ENCODE measurements around the gene CFAP90.

CFAP90 gene, protein sequence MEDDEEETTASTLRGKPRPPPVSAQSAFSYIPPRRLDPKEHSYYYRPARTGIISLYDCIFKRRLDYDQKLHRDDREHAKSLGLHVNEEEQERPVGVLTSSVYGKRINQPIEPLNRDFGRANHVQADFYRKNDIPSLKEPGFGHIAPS

DNA sequence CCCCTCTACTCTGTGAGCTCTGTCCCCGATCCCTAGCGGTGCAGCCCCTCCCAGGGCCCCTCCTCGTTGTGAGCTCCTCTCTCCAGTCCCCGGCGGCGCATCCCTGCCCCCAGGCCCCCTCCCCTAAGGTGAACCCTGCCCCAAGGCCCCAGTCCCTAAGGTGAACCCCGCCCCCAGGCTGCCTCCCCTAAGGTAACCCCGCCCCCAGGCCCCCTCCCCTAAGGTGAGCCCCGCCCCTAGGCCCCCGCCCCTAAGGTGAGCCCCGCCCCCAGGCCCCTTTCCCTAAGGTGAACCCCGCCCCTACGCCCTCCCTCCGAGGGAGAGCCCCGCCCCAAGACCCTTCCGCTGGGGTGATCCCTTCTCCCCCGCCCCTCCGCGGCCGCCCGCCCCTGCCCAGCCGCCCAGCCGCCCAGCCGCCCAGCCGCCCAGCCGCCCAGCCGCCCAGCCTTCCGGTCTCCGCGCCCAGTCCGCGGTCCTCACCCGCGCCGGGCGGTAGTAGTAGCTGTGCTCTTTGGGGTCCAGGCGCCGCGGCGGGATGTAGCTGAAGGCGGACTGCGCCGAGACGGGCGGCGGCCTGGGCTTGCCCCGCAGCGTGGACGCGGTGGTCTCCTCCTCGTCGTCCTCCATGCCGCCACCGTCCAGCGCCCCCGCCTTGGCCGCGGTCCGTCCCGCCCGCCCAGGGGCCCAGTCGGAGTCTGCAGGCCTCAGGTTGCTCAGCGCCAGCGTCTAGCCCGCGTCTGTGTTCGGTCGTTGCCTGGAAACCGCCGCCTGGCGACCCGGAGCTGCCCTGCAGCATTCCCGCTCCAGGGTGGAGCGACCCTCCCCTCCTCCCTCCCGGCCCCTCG, at the start of gene CFAP90:
Gene CFAP90 (minus strand): TSS at position 739 of the 845 bp plus-strand sequence. CDS start 112 bp downstream, at position 627.
- DNase-seq, result peak; percentile 9 to 11

DNA sequence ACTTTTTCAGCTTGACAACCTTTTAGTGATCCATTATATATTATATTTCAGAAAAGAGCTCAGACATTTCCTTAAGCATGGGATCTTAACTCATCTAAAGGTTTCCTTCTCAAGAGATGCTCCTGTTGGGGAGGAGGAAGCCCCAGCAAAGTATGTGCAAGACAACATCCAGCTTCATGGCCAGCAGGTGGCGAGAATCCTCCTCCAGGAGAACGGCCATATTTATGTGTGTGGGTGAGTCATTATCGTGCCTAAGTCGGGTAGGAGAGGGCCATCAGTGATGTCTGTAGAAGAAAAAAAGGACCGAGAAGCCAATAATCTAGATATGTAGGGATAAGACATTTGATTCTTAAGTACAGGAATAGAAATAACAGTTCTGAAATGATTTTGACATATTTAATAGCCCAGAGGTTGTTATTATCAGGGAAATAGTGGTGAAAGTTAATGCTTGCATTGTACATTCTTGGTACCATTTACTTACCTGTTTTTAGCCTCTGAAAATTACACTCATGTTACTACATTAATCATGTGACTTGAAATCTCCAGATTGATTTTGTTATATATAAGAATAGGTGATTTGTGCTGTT, 46.2 kb upstream of the CFAP90 start:
- DNase-seq, result peak in 1 of 2 experiments; percentile 15

DNA sequence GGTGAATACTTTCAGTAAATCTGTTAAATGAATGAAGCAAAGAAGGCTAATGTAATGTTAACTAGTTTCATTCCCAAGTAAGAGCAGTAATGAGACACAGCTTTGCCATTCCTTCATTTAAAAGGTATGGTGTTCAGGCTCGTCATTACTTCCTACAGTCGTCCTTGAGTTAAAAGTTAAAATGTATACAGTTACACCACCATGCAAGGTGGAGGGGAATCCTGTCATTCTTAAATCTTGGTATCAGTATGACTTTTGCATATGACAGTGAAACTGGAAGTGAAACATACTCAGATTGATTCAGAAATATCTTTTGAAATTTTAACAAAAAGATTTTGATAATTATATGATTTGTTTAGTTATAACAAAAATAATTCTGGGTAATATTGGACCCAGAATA, 43.9 kb upstream of the CFAP90 start:
- no peak for DNase-seq

DNA sequence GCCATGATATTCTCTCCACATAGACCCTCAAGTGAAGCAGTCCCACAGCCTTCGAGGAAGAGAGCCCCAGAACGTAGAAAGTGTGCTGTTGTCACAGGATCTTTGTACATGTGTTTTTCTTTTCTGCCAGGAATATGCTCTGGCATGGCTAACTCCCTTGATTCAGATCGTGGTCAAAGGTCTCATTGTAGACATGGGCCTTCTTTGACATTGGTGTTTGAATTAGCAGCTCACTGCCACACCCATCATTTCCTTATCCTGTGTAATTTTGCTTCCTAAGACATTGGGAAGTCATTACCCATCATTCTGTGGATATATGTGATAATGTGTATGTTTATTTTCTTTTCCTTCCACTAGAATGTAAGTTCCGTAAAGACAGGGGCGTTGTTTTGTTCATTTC, 43.5 kb upstream of the CFAP90 start:
- DNase-seq, result no peak

DNA sequence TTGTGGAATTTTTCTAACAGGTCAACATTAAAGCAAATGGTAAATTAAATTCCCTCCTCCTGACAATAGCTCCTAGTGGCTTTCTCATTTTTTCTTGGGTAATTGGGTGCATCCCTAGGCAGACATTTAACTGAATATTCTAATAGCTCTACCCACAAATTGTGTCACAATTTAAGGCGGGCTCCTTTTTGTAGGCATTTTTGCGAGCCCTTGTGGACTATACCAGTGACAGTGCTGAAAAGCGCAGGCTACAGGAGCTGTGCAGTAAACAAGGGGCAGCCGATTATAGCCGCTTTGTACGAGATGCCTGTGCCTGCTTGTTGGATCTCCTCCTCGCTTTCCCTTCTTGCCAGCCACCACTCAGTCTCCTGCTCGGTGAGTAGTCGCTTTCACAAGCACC, 38.0 kb upstream of the CFAP90 start:
- DNase-seq, result no peak

DNA sequence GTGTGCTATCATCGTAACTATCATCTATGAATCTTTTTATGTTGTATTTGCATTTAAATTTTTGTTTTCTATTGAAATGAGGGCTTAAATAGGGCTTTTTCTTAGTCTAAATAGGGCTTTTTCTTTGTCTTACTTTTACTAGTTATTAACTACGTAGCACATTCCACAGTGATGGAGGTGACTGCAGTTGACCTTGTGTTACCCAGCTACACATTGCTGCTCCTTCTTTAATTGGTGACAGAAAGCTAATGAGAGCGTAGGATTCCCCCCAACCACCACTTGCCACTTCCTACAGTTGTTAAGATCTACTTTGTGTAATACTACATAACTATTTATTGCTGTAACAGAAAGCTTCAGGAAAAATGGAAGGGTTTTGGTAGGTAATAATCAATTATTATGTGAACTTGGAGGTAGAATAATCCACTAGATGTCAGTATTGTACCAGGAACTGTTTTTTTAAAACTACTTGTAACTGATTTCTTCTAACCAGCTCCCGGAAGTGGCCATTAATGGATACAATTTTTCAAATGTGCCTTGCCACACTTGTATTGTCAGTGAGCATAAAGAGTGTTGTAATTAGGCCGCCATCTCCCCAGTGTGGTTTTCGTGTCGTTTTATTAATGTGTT, 36.0 kb upstream of the CFAP90 start:
- no peak for DNase-seq

DNA sequence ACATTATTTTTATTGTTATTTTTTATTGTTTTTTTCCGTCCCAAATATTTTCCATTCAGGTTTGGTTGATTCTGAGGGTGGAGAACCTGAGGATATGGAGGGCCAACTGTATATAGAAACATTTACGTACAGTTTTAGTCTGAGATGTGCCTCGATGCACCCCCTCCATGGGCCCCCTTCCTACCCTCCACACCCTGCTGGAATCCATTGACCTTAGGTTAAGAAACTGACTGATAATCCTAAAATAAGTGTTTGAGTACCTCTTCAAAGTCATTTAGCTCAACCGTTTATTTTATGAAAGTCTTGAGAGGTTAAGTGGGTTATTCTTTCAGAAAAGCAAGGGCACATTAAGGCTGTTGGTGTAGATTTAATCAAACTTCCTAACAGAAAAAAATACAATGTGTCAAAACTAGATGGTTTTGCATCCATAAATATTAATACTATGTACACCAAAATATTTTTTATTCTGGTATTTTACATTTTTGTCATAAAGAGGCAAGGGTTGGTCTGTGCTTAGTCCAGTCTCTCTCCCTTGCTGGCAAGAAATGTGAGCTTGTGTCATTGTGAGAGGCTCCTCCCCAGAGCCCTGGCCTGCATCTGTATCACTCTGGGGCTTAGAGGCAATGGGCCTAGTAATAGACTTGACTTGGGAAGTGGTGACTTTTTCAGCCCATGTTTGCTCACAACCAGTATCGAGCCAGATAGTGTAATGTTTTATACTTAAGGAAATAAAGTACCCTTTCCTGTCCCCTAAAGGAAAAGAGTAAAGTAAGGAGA, 33.7 kb upstream of the CFAP90 start:
- no peak for DNase-seq

DNA sequence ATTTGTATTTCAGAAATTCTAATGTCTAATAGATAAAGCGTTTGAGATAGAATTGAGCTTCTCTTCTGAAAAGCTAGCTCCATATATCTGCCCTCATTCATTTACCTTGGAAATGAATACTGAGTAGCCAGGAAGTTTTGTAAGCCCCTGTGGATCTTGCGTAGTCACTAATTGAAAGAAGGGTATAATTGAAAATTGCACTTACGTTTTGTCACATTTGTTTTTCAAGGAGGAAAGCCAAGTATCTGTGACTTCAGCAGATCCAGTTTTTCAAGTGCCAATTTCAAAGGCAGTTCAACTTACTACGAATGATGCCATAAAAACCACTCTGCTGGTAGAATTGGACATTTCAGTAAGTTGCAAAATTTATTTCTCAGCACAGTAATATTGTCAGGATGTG, 32.0 kb upstream of the CFAP90 start:
- no peak for DNase-seq

DNA sequence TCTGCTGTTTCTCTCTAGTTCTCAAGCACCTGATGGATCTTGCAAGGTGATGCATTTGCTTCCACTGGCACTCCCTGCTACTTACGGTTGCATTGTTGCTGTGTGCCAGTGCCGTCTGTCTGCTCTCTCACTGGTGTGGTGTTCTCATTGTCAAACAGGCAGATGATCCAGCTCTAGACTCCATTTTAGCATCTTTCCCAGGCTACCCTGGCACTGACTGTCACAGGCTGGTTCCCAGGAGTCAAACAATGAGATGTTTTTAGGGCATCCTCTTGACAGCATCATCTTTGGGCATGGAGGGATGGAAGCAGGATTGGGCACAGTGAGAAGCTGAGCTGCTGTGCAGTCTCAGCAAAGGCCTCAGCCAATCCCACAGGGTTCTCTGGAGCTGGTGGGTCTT, 30.9 kb upstream of the CFAP90 start:
- DNase-seq, result no peak

DNA sequence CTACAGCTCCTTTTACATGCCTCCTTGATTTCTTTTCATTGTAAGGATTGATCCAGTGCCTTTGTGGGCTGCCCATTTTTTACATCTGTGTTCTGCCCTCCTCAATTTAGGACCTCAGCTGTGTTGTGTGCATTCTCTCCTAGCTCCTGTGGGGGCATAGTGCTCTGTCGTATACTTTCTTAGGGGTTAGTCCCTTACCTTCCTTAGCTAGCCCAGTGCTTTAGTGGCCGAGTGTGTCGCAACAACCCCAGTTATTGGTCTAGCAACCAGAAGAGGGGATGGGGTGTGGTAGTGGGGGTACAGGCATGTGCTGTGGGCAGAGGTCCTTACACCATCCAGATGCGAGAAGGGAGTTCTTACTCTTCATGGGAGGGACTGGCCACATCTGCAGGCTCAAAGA, 30.2 kb upstream of the CFAP90 start:
- DNase-seq, result no peak

DNA sequence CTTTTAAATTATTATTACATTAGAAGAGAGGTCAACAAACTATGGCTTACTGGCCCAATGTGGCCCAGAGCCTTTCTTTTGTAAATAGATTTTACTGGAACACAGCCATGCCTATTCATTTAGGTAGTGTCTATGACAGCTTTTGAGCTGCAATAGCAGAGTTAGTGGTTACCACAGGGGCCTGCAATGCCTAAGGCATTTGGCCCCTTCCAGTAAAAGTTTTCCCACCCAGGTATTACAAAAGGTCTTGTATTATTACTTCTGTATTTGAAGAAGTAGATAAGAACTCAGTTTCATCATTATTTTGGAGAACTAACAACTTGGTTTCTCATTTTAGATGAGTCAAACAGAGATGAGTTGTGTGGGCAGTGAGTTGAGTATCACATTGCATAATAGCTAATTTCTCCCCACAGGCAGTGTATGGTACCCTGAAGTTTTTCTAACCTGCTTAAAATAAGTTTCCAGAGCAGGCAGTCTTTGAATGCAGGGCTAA, 27.5 kb upstream of the CFAP90 start:
- no peak for DNase-seq

DNA sequence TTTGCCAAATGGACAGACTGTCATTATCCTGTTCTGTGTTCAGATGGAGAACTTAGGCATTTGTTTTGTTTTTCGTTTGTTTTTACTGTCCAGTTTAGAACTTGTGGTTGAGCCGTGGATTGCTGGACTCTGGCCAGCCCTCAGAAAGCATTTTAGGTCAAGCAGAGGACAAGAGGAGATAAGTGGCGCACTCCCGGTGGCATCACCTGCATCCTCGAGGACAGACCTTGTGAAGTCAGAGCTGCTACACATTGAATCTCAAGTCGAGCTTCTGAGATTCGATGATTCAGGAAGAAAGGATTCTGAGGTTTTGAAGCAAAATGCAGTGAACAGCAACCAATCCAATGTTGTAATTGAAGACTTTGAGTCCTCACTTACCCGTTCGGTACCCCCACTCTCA, 26.9 kb upstream of the CFAP90 start:
- no peak for DNase-seq

DNA sequence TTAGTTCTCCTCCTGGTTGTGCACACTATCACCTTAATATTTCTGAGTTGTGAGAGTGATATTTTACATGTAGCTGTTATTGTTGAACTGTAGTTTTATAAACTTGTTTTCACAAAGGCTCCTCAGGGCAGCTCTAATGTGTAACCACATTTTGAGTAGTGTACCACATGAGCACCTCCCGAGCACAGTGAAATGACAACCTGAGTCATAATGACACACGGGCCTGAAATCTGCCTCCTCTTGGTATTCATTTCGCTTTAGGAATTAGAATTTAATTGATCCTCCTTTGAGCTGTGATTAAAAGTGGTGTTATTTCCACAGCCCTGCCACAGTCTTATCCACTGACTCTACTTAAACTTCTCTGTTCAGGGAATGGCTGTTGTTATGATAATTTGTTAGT, 25.9 kb upstream of the CFAP90 start:
- DNase-seq, result no peak

DNA sequence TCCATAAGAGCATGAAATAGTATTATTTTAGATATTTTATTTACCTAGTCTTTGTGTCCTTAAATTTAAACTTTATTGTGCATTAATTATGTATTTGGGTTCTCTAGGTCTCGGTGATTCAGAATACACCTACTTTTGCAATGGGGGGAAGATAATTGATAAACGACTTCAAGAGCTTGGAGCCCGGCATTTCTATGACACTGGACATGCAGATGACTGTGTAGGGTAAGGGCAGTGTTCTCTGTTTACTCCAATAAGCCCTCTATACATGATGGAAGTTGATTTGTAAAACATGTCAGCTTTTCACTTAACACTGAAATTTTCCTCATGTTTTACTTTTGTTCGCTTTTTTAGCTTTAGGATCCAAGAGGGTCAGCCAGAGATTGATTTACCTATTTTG, 24.2 kb upstream of the CFAP90 start:
- DNase-seq, result no peak

DNA sequence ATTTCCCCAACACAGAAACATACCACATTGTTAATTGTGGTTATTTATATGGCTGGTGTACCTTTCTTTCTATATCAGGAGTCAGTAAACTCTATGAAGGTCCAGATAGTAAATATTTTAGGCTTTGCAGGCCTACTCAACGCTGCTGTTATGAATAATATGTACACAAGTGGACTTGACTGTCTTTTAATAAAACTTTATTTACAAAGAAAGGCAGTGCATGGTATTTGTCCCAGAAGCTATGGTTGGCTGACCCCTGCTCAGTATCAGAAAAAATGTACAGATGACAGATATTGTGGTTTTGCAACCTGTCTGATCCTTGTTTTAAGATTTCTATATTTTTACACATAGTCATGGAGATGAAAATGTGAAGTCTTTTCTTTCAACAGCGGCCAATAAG, 23.7 kb upstream of the CFAP90 start:
- DNase-seq, result no peak

DNA sequence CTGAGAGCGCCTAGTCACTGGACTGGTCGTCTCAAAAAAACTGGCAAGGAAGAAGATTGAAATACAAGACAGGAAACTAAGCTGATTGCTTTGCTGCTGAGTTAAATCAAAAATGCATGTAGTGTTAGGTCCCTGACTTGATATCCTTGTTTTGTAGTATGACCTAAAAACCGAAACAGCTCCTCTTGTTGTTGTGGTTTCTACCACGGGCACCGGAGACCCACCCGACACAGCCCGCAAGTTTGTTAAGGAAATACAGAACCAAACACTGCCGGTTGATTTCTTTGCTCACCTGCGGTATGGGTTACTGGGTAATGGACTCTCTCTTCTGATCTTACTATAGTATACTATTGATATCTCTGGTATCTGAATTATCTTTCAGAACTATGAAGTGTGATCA, 22.3 kb upstream of the CFAP90 start:
- peak in 1 of 2 experiments; percentile 13 for DNase-seq

DNA sequence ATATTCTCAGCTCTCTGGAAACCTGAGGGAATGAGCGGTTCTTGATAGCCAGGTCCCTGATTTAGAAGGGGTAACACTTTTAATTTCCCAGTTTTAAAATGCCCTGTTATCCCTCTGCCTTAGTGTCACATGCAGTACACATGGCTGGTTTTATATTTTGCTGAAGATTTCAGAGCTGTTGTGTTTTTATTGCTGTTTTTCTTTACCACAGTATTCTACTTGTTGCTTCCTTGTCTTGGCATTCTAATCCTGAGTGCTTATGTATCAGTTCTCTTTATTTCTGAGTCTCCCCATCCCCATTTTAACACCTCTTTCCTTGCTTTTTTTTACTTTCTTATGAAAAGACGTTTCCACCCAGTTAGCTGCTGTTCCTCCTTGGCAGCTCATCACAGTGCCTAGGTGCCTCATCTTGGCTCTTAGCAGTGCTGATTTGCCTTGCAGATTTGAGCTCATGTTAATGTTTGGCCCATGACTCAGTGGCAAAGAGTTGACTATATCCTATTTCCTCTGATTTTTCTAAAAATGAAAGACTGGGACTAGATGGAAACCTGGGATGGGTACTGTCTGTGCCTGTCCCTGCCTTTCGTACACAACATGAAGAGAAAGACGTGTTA, 21.7 kb upstream of the CFAP90 start:
- DNase-seq, result no peak

DNA sequence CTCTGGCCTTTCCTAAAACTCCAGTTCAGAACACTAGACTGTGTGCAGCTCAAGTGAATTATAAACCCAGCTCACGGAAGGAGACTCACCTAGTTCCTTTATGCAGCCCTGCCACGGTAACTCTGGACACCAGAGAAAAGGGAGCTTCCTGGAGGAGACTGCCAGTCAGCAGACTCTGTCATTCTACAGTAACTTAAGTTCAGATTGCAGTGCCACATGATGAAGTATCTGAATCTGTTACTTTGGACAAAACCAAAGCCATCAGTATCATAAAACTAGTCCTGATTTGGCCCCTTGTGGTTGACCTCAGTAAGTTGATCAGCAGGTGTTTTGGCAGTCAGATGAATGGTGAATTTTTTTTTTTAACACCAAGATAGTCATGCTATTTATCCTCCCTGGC, 20.7 kb upstream of the CFAP90 start:
- no peak for DNase-seq

DNA sequence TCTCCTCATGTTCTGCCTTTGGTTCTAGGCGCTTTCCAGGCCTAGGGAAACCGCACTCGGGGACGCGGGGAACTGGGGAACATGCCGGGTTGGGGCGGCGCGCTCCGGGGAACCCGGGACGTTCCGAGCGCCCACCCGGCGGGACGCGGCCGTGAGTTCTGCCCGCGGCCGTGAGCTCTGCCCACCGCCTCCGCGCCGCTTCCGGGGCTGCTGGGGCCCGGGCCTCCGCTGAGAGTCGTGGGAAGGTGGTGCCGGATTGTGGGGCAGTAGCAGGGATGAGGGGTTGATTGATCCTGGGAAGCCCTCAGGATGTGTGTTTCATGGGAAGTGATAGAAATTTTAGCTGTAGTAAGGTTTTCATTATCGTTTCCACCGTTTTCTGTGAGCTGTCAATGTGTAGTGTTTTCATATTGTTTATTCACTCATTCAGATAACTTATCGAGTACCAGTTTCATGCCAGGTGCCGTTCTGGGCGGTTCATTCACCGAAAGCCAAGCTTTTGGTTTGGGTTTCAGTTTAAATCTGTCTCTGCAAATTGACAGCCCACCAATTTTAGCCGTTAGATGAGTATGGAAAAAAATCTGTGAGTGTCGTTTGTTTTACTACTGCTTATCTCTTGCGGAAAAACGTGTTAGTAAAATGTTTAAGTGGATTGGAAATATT, 18.7 kb upstream of the CFAP90 start:
- DNase-seq, result peak in 1 of 2 experiments; percentile 4

DNA sequence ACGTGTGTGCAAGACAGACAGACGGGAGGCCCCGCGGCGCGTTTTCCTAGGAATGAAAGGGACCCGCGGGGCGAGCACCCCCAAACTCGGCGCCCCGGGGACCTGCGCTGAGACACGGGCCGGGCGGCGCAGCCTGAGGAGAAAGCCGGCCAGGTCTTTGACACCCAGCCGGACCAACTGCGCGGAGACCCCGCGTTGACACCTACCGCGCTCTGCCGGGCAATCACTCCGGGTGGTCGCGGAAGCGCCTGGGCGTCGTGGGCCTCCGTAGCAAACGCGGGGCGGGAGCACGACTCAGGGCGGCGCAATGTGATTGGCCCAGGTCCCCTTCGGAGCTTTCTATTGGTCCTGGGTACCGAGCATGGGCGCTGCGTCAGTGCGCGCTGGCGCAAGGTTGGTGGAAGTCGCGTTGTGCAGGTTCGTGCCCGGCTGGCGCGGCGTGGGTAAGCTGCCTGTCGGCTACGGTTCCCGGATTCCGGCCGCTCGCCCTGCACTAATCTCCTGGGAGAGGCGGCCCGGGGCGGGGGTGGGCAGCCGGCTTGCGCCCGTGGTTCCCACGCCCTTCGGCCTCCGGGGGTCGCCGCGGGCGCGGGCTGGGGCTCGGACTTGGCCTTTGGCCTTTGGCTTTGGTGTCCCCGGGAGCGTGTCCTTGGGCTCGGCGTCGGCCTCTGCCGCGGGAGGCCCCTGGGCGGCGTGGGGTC, 18.0 kb upstream of the CFAP90 start, which contains the start of the genes FASTKD3 and MTRR:
Gene FASTKD3 (minus strand): TSS at position 259 of the 701 bp plus-strand sequence. CDS start 948 bp downstream, outside the sequence.
Gene MTRR (plus strand): TSS at position 376 of the 701 bp plus-strand sequence. CDS start 1,647 bp downstream, outside the sequence.
- peak; percentile 83 to 87 for DNase-seq

DNA sequence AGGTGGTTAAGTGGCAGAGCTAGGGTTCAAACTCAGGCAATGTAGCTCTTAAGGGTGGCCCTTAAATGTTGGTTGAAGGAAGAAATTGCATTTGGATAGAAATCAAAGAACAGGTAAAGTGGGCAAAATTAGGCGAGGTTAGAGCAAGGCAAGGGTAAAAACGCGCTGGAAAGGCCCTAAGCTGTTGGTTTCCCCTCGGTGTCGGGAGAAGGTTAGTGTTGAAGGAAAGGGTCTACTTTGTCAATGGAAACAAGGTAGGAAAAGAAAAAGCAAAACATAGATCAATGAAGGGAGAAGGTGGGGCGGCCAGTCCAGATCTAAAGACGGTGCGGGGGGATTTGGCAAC, 17.5 kb upstream of the CFAP90 start:
- DNase-seq, result no peak
